ENCODE measurements around the gene PSENEN. TPM values are rescaled to one million over a fixed set of nuclear protein-coding genes. Genes with fewer than 3 reads are reported as not detected.

The PSENEN gene
- polyA plus RNA-seq, 4 donors: 59.7 to 95.9 (median 70.1) TPM

GRCh38 chr19:35727956-35728706, 17.3 kb upstream of the PSENEN start:
- FAIRE-seq (no peak), DNase-seq (no peak)
- Histone ChIP-seq H3K27me3 (ENCODE audit: control insufficient read depth in 3 of 3, insufficient read depth in 3 of 3, low read length in 3 of 3) (no peaks in the 10 kb centered on the region), H3K27ac (ENCODE audit: low read depth in 1 of 3, low read length in 2 of 3) (no peak overlapping the region), H3K9me3 (ENCODE audit: control insufficient read depth in 2 of 2, insufficient read depth in 1 of 2, low read depth in 1 of 2, low read length in 1 of 2) (no peaks in the 10 kb centered on the region), H3K4me3 (ENCODE audit: low read depth in 1 of 3, low read length in 3 of 3) (no peak overlapping the region), H3K36me3 (ENCODE audit: control insufficient read depth in 3 of 3, insufficient read depth in 2 of 3, low read depth in 1 of 3, low read length in 3 of 3) (peaks cover 51 to 98% (median 64%) of the 10 kb centered on the region in 3 donors), H3K4me1 (ENCODE audit: control insufficient read depth in 3 of 3, insufficient read depth in 2 of 3, low read depth in 1 of 3, low read length in 2 of 3) (no peaks in the 10 kb centered on the region)
- WGBS, 3 donors: 92 to 93% (median 92%) methylated on average over 19 of the region's 19 CpGs

DNA sequence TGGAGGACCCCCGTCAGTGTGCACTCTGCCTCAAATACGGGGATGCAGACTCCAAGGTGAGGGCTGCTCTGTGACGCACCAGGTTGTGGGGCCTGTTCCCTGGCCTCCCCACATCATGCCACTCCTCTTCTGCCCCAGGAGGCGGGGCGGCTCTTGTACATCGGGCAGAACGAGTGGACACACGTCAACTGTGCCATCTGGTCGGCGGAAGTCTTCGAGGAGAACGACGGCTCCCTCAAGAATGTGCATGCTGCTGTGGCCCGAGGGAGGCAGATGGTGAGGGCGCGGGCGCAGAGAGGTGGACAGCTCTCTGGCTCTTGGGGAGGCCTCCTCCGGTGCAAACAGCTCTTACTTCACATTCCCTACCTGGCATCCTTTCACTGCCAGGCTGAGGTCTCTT, 16.4 kb upstream of the PSENEN start:
- H3K27ac ChIP-seq (ENCODE audit: low read depth in 1 of 3, low read length in 2 of 3): no peak overlapping the region
- WGBS, 3 donors: 90 to 92% (median 91%) methylated on average over 18 of the region's 18 CpGs
- FAIRE-seq (no peak), DNase-seq (no peak)
- H3K4me3 ChIP-seq (ENCODE audit: low read depth in 1 of 3, low read length in 3 of 3): no peak overlapping the region
- H3K27me3 ChIP-seq (ENCODE audit: control insufficient read depth in 3 of 3, insufficient read depth in 3 of 3, low read length in 3 of 3): no peaks in the 10 kb centered on the region
- H3K36me3 ChIP-seq (ENCODE audit: control insufficient read depth in 3 of 3, insufficient read depth in 2 of 3, low read depth in 1 of 3, low read length in 3 of 3): peaks cover 46 to 98% (median 68%) of the 10 kb centered on the region in 3 donors
- no peaks in the 10 kb centered on the region for H3K9me3 ChIP-seq (ENCODE audit: control insufficient read depth in 2 of 2, insufficient read depth in 1 of 2, low read depth in 1 of 2, low read length in 1 of 2)
- no peaks in the 10 kb centered on the region for H3K4me1 ChIP-seq (ENCODE audit: control insufficient read depth in 3 of 3, insufficient read depth in 2 of 3, low read depth in 1 of 3, low read length in 2 of 3)

- WGBS, 3 donors: 91 to 97% (median 96%) methylated on average over 11 of the region's 11 CpGs
- no peaks in the 10 kb centered on the region for H3K27me3 ChIP-seq (ENCODE audit: control insufficient read depth in 3 of 3, insufficient read depth in 3 of 3, low read length in 3 of 3)
- no peaks in the 10 kb centered on the region for H3K4me1 ChIP-seq (ENCODE audit: control insufficient read depth in 3 of 3, insufficient read depth in 2 of 3, low read depth in 1 of 3, low read length in 2 of 3)
- no peak overlapping the region for H3K27ac ChIP-seq (ENCODE audit: low read depth in 1 of 3, low read length in 2 of 3)
- FAIRE-seq (no peak), DNase-seq (no peak)
- H3K36me3 ChIP-seq (ENCODE audit: control insufficient read depth in 3 of 3, insufficient read depth in 2 of 3, low read depth in 1 of 3, low read length in 3 of 3): peaks cover 42 to 98% (median 67%) of the 10 kb centered on the region in 3 donors
- no peak overlapping the region for H3K4me3 ChIP-seq (ENCODE audit: low read depth in 1 of 3, low read length in 3 of 3)
- no peaks in the 10 kb centered on the region for H3K9me3 ChIP-seq (ENCODE audit: control insufficient read depth in 2 of 2, insufficient read depth in 1 of 2, low read depth in 1 of 2, low read length in 1 of 2)
Observed at GRCh38 chr19:35729763-35730162, 15.7 kb upstream of the PSENEN start.

DNA sequence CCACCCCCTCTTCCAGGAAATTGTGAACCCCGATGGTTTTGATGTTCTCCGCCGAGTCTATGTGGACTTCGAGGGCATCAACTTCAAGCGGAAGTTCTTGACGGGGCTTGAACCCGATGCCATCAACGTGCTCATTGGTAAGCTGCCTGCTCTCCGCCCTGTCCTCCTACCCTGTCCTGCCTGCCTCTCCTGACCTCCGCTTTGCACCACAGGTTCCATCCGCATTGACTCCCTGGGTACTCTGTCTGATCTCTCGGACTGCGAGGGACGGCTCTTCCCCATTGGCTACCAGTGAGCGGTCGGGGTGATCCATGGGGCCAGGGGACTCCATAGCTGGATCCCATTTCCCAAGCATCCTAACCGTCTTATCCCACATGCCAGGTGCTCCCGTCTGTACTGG, 15.1 kb upstream of the PSENEN start:
- Histone ChIP-seq H3K4me3 (ENCODE audit: low read depth in 1 of 3, low read length in 3 of 3) (no peak overlapping the region), H3K27ac (ENCODE audit: low read depth in 1 of 3, low read length in 2 of 3) (no peak overlapping the region), H3K27me3 (ENCODE audit: control insufficient read depth in 3 of 3, insufficient read depth in 3 of 3, low read length in 3 of 3) (no peaks in the 10 kb centered on the region), H3K9me3 (ENCODE audit: control insufficient read depth in 2 of 2, insufficient read depth in 1 of 2, low read depth in 1 of 2, low read length in 1 of 2) (no peaks in the 10 kb centered on the region), H3K36me3 (ENCODE audit: control insufficient read depth in 3 of 3, insufficient read depth in 2 of 3, low read depth in 1 of 3, low read length in 3 of 3) (peaks cover 36 to 98% (median 62%) of the 10 kb centered on the region in 3 donors), H3K4me1 (ENCODE audit: control insufficient read depth in 3 of 3, insufficient read depth in 2 of 3, low read depth in 1 of 3, low read length in 2 of 3) (no peaks in the 10 kb centered on the region)
- DNase-seq: no peak
- FAIRE-seq: no peak
- 95 to 96% (median 95%) methylated on average over 18 of the region's 18 CpGs for WGBS, 3 donors

DNA sequence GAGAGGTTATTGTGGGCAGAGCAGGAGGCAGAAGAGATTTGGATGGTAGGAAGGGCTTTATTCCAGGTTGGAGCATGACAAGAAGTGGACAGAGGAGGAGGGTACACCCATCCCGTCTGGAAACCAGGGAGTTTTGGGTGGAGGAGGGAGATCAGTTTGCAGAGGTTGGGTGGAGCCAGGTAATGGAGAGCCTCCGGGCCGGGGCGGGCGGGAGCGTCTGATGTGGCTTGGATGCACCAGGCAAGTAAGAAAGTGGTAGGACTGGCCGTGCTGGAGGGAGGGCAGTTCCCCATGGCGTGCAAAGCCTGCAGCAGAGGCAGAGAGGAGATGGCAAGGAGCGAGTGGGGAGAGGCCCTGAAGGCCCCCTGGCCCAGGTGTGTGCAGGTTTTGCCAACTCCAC, 14.1 kb upstream of the PSENEN start:
- no peak overlapping the region for H3K27ac ChIP-seq (ENCODE audit: low read depth in 1 of 3, low read length in 2 of 3)
- H3K9me3 ChIP-seq (ENCODE audit: control insufficient read depth in 2 of 2, insufficient read depth in 1 of 2, low read depth in 1 of 2, low read length in 1 of 2): no peaks in the 10 kb centered on the region
- H3K27me3 ChIP-seq (ENCODE audit: control insufficient read depth in 3 of 3, insufficient read depth in 3 of 3, low read length in 3 of 3): no peaks in the 10 kb centered on the region
- no peak for DNase-seq
- H3K4me3 ChIP-seq (ENCODE audit: low read depth in 1 of 3, low read length in 3 of 3): no peak overlapping the region
- 77 to 87% (median 84%) methylated on average over 8 to 9 of the region's 9 CpGs for WGBS, 3 donors
- H3K4me1 ChIP-seq (ENCODE audit: control insufficient read depth in 3 of 3, insufficient read depth in 2 of 3, low read depth in 1 of 3, low read length in 2 of 3): no peaks in the 10 kb centered on the region
- no peak for FAIRE-seq
- peaks cover 31 to 96% (median 57%) of the 10 kb centered on the region in 3 donors for H3K36me3 ChIP-seq (ENCODE audit: control insufficient read depth in 3 of 3, insufficient read depth in 2 of 3, low read depth in 1 of 3, low read length in 3 of 3)

- no peaks in the 10 kb centered on the region for H3K9me3 ChIP-seq (ENCODE audit: control insufficient read depth in 2 of 2, insufficient read depth in 1 of 2, low read depth in 1 of 2, low read length in 1 of 2)
- no peak overlapping the region for H3K27ac ChIP-seq (ENCODE audit: low read depth in 1 of 3, low read length in 2 of 3)
- DNase-seq: no peak
- H3K4me3 ChIP-seq (ENCODE audit: low read depth in 1 of 3, low read length in 3 of 3): no peak overlapping the region
- FAIRE-seq: no peak
- no peaks in the 10 kb centered on the region for H3K4me1 ChIP-seq (ENCODE audit: control insufficient read depth in 3 of 3, insufficient read depth in 2 of 3, low read depth in 1 of 3, low read length in 2 of 3)
- 91 to 96% (median 93%) methylated on average over 20 to 21 of the region's 21 CpGs for WGBS, 3 donors
- H3K27me3 ChIP-seq (ENCODE audit: control insufficient read depth in 3 of 3, insufficient read depth in 3 of 3, low read length in 3 of 3): no peaks in the 10 kb centered on the region
- H3K36me3 ChIP-seq (ENCODE audit: control insufficient read depth in 3 of 3, insufficient read depth in 2 of 3, low read depth in 1 of 3, low read length in 3 of 3): peaks cover 30 to 97% (median 57%) of the 10 kb centered on the region in 3 donors
Observed at GRCh38 chr19:35731779-35732405, 13.6 kb upstream of the PSENEN start.

- no peak overlapping the region for H3K4me3 ChIP-seq (ENCODE audit: low read depth in 1 of 3, low read length in 3 of 3)
- 89% methylated on average over 23 to 25 of the region's 25 CpGs for WGBS, 3 donors
- no peaks in the 10 kb centered on the region for H3K9me3 ChIP-seq (ENCODE audit: control insufficient read depth in 2 of 2, insufficient read depth in 1 of 2, low read depth in 1 of 2, low read length in 1 of 2)
- H3K27ac ChIP-seq (ENCODE audit: low read depth in 1 of 3, low read length in 2 of 3): no peak overlapping the region
- no peaks in the 10 kb centered on the region for H3K4me1 ChIP-seq (ENCODE audit: control insufficient read depth in 3 of 3, insufficient read depth in 2 of 3, low read depth in 1 of 3, low read length in 2 of 3)
- no peaks in the 10 kb centered on the region for H3K27me3 ChIP-seq (ENCODE audit: control insufficient read depth in 3 of 3, insufficient read depth in 3 of 3, low read length in 3 of 3)
- DNase-seq (no peak), FAIRE-seq (no peak)
- peaks cover 28 to 97% (median 50%) of the 10 kb centered on the region in 3 donors for H3K36me3 ChIP-seq (ENCODE audit: control insufficient read depth in 3 of 3, insufficient read depth in 2 of 3, low read depth in 1 of 3, low read length in 3 of 3)
Observed at GRCh38 chr19:35732540-35733179, 12.8 kb upstream of the PSENEN start.

DNA sequence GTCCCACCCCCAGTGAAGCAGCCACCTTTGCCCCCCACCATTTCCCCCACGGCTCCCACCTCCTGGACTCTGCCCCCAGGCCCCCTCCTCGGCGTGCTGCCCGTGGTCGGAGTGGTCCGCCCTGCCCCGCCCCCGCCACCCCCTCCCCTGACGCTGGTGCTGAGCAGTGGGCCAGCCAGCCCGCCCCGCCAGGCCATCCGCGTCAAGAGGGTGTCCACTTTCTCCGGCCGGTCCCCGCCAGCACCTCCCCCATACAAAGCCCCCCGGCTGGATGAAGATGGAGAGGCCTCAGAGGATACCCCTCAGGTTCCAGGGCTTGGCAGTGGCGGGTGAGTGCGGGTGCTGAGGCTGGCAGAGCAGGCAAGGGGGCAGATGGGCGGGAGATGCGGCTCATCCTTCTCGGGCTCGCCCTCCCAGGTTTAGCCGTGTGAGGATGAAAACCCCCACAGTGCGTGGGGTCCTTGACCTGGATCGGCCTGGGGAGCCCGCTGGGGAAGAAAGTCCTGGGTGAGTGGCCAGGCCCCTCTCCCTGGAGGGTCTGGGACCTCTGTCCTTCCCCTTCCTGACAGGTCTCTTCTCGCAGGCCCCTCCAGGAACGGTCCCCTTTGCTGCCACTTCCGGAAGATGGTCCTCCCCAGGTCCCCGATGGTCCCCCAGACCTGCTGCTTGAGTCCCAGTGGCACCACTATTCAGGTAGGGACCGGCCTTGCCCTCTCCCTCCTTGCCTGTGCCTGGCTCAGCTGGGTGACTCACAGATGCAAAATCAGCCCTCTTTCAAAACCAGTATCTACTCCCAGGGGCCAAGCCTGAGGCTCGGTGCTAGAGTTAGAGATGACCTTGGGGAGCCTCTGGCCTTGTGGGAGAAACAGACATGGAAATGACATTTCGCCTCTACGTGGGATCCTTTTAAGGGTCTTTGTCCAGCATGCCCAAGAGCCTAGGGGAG, 12.0 kb upstream of the PSENEN start:
- WGBS, 3 donors: 88 to 91% (median 90%) methylated on average over 29 to 35 of the region's 35 CpGs
- H3K4me3 ChIP-seq (ENCODE audit: low read depth in 1 of 3, low read length in 3 of 3): no peak overlapping the region
- DNase-seq: no peak
- no peaks in the 10 kb centered on the region for H3K9me3 ChIP-seq (ENCODE audit: control insufficient read depth in 2 of 2, insufficient read depth in 1 of 2, low read depth in 1 of 2, low read length in 1 of 2)
- no peak overlapping the region for H3K27ac ChIP-seq (ENCODE audit: low read depth in 1 of 3, low read length in 2 of 3)
- H3K36me3 ChIP-seq (ENCODE audit: control insufficient read depth in 3 of 3, insufficient read depth in 2 of 3, low read depth in 1 of 3, low read length in 3 of 3): peaks cover 29 to 97% (median 44%) of the 10 kb centered on the region in 3 donors
- H3K27me3 ChIP-seq (ENCODE audit: control insufficient read depth in 3 of 3, insufficient read depth in 3 of 3, low read length in 3 of 3): no peaks in the 10 kb centered on the region
- H3K4me1 ChIP-seq (ENCODE audit: control insufficient read depth in 3 of 3, insufficient read depth in 2 of 3, low read depth in 1 of 3, low read length in 2 of 3): no peaks in the 10 kb centered on the region
- no peak for FAIRE-seq
